Naive thymus-derived CD8-positive, alpha-beta T cell (primary cell): Measurements from ENCODE around the gene ZBTB16. TPM values are rescaled to one million over a fixed set of nuclear protein-coding genes. Genes with fewer than 3 reads are reported as not detected.

ENCODE experiments used
- ATAC-seq, 2 donors: fragments of 150-1000 bp; cut with Tn5 transposase in 1 of 2; sonication (Bioruptor Pico), chemical (Tn5 transposase) in 1 of 2; 1 replicate in 1 of 2; 2 replicates in 1 of 2; pipeline ENCODE4 v1.10.0; 2021; ENCODE audit warnings: mild to moderate bottlenecking in 2 of 2, moderate library complexity in 2 of 2
- POLR2A ChIA-PET: fragments of 350-600 bp; sonication (Branson Sonifier 250); formaldehyde crosslinking; loops from one replicate; lab custom pipeline; 2021; ENCODE audit warnings: antibody characterized with exemption; lab: Charles Lee
- DNase-seq, 10 donors: peaks; one replicate each; pipeline versions ENCODE4 v3.0.0 to v3.0.0-alpha.2; 2020 to 2022
- H3K27ac Mint-ChIP-seq, 10 donors: one replicate each; pipeline ENCODE4 v1.8.0; 2020 to 2022; ENCODE audit warnings: mild to moderate bottlenecking in 10 of 10, mixed read lengths in 10 of 10, moderate library complexity in 4 of 10, inconsistent platforms in 1 of 10
- H3K27me3 Mint-ChIP-seq, 5 donors: one replicate each; pipeline ENCODE4 v1.8.0; 2021 to 2022; ENCODE audit warnings: mixed read lengths in 5 of 5
- H3K36me3 Mint-ChIP-seq, 3 donors: one replicate each; pipeline ENCODE4 v1.8.0; 2020 to 2022; ENCODE audit warnings: mixed read lengths in 3 of 3, mild to moderate bottlenecking in 2 of 3, inconsistent platforms in 1 of 3
- H3K4me1 Mint-ChIP-seq, 4 donors: one replicate each; pipeline ENCODE4 v1.8.0; 2021 to 2022; ENCODE audit warnings: mixed read lengths in 4 of 4
- H3K4me3 Mint-ChIP-seq, 10 donors: one replicate each; pipeline ENCODE4 v1.8.0; 2020 to 2022; ENCODE audit warnings: mild to moderate bottlenecking in 10 of 10, mixed read lengths in 10 of 10, moderate library complexity in 6 of 10, inconsistent platforms in 1 of 10
- H3K9me3 Mint-ChIP-seq, 9 donors: one replicate each; pipeline ENCODE4 v1.8.0; 2020 to 2022; ENCODE audit warnings: mixed read lengths in 9 of 9, mild to moderate bottlenecking in 3 of 9, inconsistent platforms in 1 of 9, moderate library complexity in 1 of 9
- polyA plus RNA-seq, 3 donors: library from polyadenylated mRNA; unstranded; fragments of 300-500 nt; fragmentation: Illumina TruSeq; gene quantifications; one replicate each; pipeline ENCODE4 v1.2.3, GENCODE V29; 2021
- total RNA-seq, 8 experiments: library from RNA in 2 of 8; stranded (reverse) in 2 of 8; gene quantifications; one replicate each; pipeline ENCODE4 v1.2.3 and lab custom pipeline; 2021 to 2026

ZBTB16 gene
- total and polyA plus RNA-seq, 5 experiments from 2014 or later: 0.21 to 7.5 (median 2.5) TPM

DNA sequence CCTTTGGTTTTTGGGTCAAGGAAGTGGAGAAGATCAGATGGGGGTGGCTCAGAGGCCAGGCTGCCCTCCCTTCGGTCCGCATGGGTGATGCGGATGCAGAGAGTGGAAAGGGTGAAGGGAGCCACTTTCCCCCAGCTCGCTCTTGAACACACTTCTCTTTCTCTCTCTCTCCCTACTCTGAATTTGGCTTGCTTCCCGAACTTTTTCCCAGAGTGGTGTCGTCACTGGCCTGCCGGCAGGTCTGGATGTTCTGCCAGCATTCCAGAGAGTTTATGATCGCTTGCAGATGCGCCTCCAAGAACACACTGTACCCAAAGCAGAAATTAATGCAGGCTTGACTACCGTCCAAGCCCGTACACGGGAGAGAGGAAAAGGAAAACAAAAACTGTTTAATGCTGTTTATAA, 103.2 kb downstream of the ZBTB16 start:
- H3K36me3 Mint-ChIP-seq: no peaks in the 10 kb centered on the region
- POLR2A ChIA-PET: interaction anchor here (1.0 to 7.4 kb wide), 3 partner anchors 8 to 22 kb away, joined by 3 to 74 read pairs (median 49); no protein-coding TSS in a partner anchor
- H3K4me1 Mint-ChIP-seq: peaks cover 57 to 99% (median 99%) of the 10 kb centered on the region in 4 donors
- H3K9me3 Mint-ChIP-seq: no peaks in the 10 kb centered on the region
- DNase-seq: no peak
- H3K27me3 Mint-ChIP-seq: no peaks in the 10 kb centered on the region
- H3K27ac Mint-ChIP-seq: peak overlapping the region in 4 of 10 donors; percentile 14 to 97 (median 62)
- ATAC-seq: no peak
- H3K4me3 Mint-ChIP-seq: peak overlapping the region in 1 of 10 donors; percentile 29

DNA sequence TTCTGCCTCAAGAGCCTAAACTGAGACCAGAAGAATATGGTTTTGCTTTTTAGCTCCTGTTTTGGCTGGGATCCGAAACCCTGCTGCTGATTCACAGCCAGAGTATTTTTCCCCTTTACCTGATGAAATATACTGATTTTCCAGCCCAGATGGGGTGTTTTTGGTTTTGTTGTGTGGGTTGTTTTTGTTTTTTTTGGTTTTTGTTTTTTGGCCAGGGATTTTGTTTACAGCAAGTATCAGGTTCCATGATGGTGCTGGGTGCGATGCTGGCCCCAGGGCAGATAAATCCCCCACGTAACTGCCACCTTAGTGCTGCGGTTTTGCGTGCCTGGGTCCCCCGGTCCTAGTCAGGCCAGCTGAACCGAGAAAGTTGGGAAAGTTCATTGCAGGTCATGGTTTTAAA, 103.7 kb downstream of the ZBTB16 start:
- H3K4me1 Mint-ChIP-seq: peaks cover 57 to 99% (median 99%) of the 10 kb centered on the region in 4 donors
- POLR2A ChIA-PET: interaction anchor here (5.8 to 7.4 kb wide), 2 partner anchors 8 to 22 kb away, joined by 49 to 74 read pairs; no protein-coding TSS in a partner anchor
- H3K27me3 Mint-ChIP-seq: no peaks in the 10 kb centered on the region
- no peaks in the 10 kb centered on the region for H3K9me3 Mint-ChIP-seq
- H3K4me3 Mint-ChIP-seq: no peak overlapping the region
- H3K27ac Mint-ChIP-seq: peak overlapping the region in 9 of 10 donors; percentile 5 to 97 (median 40)
- DNase-seq: no peak
- H3K36me3 Mint-ChIP-seq: no peaks in the 10 kb centered on the region
- ATAC-seq: no peak

- Mint-ChIP-seq H3K4me3 (peak overlapping the region in 1 of 10 donors; percentile 8), H3K36me3 (no peaks in the 10 kb centered on the region), H3K4me1 (peaks cover 60 to 99% (median 99%) of the 10 kb centered on the region in 4 donors), H3K9me3 (no peaks in the 10 kb centered on the region), H3K27me3 (no peaks in the 10 kb centered on the region), H3K27ac (peak overlapping the region; percentile 3 to 97 (median 40))
- ATAC-seq (no peak), DNase-seq (no peak)
- POLR2A ChIA-PET: interaction anchor here (5.8 to 11.6 kb wide), 3 partner anchors 7 to 21 kb away, joined by 49 to 178 read pairs (median 74); no protein-coding TSS in a partner anchor
Measured at GRCh38 chr11:114163830-114164401, 104.4 kb downstream of the ZBTB16 start.

DNA sequence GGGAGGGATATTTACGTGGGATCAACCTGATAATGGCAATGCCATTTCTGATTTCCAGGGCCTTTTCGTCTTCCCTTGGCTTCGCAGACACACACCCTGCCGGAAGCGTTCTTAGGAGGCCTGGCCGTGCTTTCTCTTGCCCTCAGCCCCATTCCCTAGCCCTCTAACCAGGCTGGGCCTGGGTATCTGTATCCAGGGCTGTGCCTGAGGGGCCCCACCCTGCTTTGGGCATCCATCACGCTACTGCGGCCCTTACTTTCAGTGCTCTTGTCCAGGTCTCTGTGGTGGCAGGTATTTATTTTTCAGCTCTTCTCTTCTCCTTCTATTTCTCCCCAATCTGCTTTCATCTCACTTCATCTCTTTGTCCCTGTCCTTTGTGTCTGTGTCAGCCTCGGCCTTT, 105.0 kb downstream of the ZBTB16 start:
- Mint-ChIP-seq H3K9me3 (no peaks in the 10 kb centered on the region), H3K36me3 (no peaks in the 10 kb centered on the region), H3K27ac (peak overlapping the region in 9 of 10 donors; percentile 57 to 97 (median 84)), H3K4me3 (peak overlapping the region in 3 of 10 donors; percentile 0 to 72 (median 9)), H3K4me1 (peaks cover 62 to 99% (median 99%) of the 10 kb centered on the region in 4 donors), H3K27me3 (no peaks in the 10 kb centered on the region)
- DNase-seq (no peak), ATAC-seq (no peak)
- POLR2A ChIA-PET: interaction anchor here (11.6 kb wide), 1 partner anchor 16 kb away, joined by 178 read pairs; no protein-coding TSS in a partner anchor

- DNase-seq (no peak), ATAC-seq (peak; percentile 18 to 23)
- Mint-ChIP-seq H3K4me3 (peak overlapping the region in 8 of 10 donors; percentile 22 to 79 (median 66)), H3K4me1 (peaks cover 60 to 99% (median 99%) of the 10 kb centered on the region in 4 donors), H3K27ac (peak overlapping the region; percentile 57 to 97 (median 86)), H3K9me3 (no peaks in the 10 kb centered on the region), H3K36me3 (no peaks in the 10 kb centered on the region), H3K27me3 (no peaks in the 10 kb centered on the region)
- POLR2A ChIA-PET: interaction anchor here (1.0 to 11.6 kb wide), 4 partner anchors 7 to 27 kb away, joined by 3 to 178 read pairs (median 7); no protein-coding TSS in a partner anchor
Measured at GRCh38 chr11:114165326-114166230, 106.1 kb downstream of the ZBTB16 start.

GRCh38 chr11:114166362-114166761, 106.9 kb downstream of the ZBTB16 start:
- DNase-seq (no peak), ATAC-seq (no peak)
- Mint-ChIP-seq H3K4me3 (peak overlapping the region in 8 of 10 donors; percentile 58 to 79 (median 71)), H3K27me3 (no peaks in the 10 kb centered on the region), H3K4me1 (peaks cover 58 to 99% (median 99%) of the 10 kb centered on the region in 4 donors), H3K9me3 (no peaks in the 10 kb centered on the region), H3K36me3 (no peaks in the 10 kb centered on the region), H3K27ac (peak overlapping the region; percentile 57 to 97 (median 88))
- POLR2A ChIA-PET: interaction anchor here (0.6 to 11.6 kb wide), 7 partner anchors 8 to 273 kb away, joined by 3 to 178 read pairs (median 3); no protein-coding TSS in a partner anchor

GRCh38 chr11:114166897-114167323, 107.4 kb downstream of the ZBTB16 start:
- Mint-ChIP-seq H3K4me3 (peak overlapping the region; percentile 55 to 79 (median 67)), H3K9me3 (no peaks in the 10 kb centered on the region), H3K27me3 (no peaks in the 10 kb centered on the region), H3K36me3 (no peaks in the 10 kb centered on the region), H3K27ac (peak overlapping the region; percentile 35 to 97 (median 80)), H3K4me1 (peaks cover 59 to 99% (median 99%) of the 10 kb centered on the region in 4 donors)
- DNase-seq (peak in 3 of 10 donors; percentile 32 to 68 (median 55)), ATAC-seq (peak; percentile 56 to 71)
- POLR2A ChIA-PET: interaction anchor here (0.6 to 11.6 kb wide), 9 partner anchors 8 to 272 kb away, joined by 3 to 178 read pairs (median 3); no protein-coding TSS in a partner anchor

- H3K4me3 Mint-ChIP-seq: peak overlapping the region; percentile 55 to 82 (median 71)
- no peak for DNase-seq
- ATAC-seq: no peak
- POLR2A ChIA-PET: interaction anchor here (0.6 to 11.6 kb wide), 7 partner anchors 13 to 89 kb away, joined by 3 to 178 read pairs (median 3); no protein-coding TSS in a partner anchor
- H3K27me3 Mint-ChIP-seq: no peaks in the 10 kb centered on the region
- H3K9me3 Mint-ChIP-seq: no peaks in the 10 kb centered on the region
- H3K36me3 Mint-ChIP-seq: no peaks in the 10 kb centered on the region
- peaks cover 62 to 99% (median 99%) of the 10 kb centered on the region in 4 donors for H3K4me1 Mint-ChIP-seq
- peak overlapping the region in 9 of 10 donors; percentile 63 to 97 (median 87) for H3K27ac Mint-ChIP-seq
Measured at GRCh38 chr11:114167355-114167754, 107.8 kb downstream of the ZBTB16 start.

DNA sequence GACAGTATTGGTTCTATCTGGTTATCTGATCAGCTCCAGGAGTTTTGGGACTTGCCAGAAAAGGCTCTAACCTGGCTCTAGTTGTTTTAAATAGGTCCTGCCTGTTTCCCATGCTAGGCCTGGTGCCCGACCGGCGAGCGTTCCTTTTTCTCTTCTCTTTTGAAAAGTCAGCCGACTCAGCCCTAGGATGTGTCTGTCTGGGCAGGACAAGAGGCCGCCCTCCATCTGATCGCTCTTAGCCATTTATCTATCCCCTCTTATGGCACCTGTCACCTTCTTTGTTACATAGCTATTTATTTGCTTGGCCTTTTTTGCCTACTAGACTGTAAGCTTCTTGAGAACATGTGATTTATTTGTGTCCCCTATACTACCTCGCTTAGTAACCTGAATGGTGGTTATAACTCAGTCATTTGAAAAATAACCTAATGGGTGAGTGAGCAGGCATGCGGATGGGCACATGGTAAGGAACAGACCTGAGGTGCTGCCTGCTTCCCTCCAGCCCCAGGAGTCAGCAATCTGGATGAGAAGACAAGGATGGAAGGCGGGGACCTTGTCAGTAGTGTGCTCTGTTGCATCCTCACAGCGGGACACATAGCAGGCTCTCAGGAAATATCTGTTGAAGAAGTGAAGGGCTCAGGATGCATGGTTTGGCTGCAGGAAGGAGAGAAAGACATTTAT, 108.4 kb downstream of the ZBTB16 start:
- Mint-ChIP-seq H3K9me3 (no peaks in the 10 kb centered on the region), H3K4me1 (peaks cover 65 to 99% (median 99%) of the 10 kb centered on the region in 4 donors), H3K27me3 (no peaks in the 10 kb centered on the region), H3K27ac (peak overlapping the region; percentile 58 to 97 (median 88)), H3K36me3 (no peaks in the 10 kb centered on the region), H3K4me3 (peak overlapping the region; percentile 55 to 82 (median 68))
- POLR2A ChIA-PET: interaction anchor here (1.0 to 11.6 kb wide), 4 partner anchors 8 to 40 kb away, joined by 3 to 178 read pairs (median 40); no protein-coding TSS in a partner anchor
- DNase-seq (no peak), ATAC-seq (no peak)

DNA sequence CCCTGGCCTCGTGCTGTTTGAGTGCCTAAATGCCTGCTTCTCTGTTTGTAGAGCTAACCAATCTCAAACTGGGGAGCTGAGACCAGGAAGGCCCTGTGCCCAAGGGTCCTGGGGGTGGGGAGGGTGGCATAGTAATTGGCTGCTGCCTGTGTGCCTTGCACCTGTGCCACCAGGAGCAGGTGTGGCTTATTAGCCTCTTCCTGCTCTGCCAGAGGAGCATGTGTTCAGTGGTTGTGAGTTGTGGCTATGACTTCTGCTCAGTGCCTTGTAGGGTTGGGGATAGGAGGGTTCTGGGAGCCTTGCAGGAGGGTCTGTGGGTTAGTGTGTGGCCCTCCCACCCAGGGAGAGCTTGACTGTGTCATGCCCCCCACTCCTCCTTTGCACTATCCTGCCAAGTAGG, 109.2 kb downstream of the ZBTB16 start:
- Mint-ChIP-seq H3K4me1 (peaks cover 67 to 100% (median 100%) of the 10 kb centered on the region in 4 donors), H3K27me3 (no peaks in the 10 kb centered on the region), H3K27ac (peak overlapping the region in 8 of 10 donors; percentile 35 to 97 (median 86)), H3K4me3 (peak overlapping the region; percentile 25 to 79 (median 66)), H3K9me3 (no peaks in the 10 kb centered on the region), H3K36me3 (no peaks in the 10 kb centered on the region)
- POLR2A ChIA-PET: interaction anchor here (1.1 to 11.6 kb wide), 3 partner anchors 8 to 20 kb away, joined by 4 to 178 read pairs (median 74); no protein-coding TSS in a partner anchor
- ATAC-seq: no peak
- DNase-seq: no peak

- POLR2A ChIA-PET: interaction anchor here (1.1 to 11.6 kb wide), 3 partner anchors 9 to 21 kb away, joined by 4 to 178 read pairs (median 74); no protein-coding TSS in a partner anchor
- ATAC-seq: no peak
- no peaks in the 10 kb centered on the region for H3K9me3 Mint-ChIP-seq
- DNase-seq: no peak
- peak overlapping the region in 8 of 10 donors; percentile 18 to 79 (median 64) for H3K4me3 Mint-ChIP-seq
- peaks cover 66 to 100% (median 100%) of the 10 kb centered on the region in 4 donors for H3K4me1 Mint-ChIP-seq
- no peaks in the 10 kb centered on the region for H3K27me3 Mint-ChIP-seq
- peak overlapping the region; percentile 25 to 97 (median 80) for H3K27ac Mint-ChIP-seq
- no peaks in the 10 kb centered on the region for H3K36me3 Mint-ChIP-seq
Measured at GRCh38 chr11:114169321-114169749, 109.8 kb downstream of the ZBTB16 start.
